ENCODE measurements around the gene SLC39A1.
"Not testable (repeated sequence)": the region's sequence is repeated elsewhere in the genome, so short reads cannot be mapped to it uniquely, and the experiment has no call there.

SLC39A1 gene, protein sequence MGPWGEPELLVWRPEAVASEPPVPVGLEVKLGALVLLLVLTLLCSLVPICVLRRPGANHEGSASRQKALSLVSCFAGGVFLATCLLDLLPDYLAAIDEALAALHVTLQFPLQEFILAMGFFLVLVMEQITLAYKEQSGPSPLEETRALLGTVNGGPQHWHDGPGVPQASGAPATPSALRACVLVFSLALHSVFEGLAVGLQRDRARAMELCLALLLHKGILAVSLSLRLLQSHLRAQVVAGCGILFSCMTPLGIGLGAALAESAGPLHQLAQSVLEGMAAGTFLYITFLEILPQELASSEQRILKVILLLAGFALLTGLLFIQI

DNA sequence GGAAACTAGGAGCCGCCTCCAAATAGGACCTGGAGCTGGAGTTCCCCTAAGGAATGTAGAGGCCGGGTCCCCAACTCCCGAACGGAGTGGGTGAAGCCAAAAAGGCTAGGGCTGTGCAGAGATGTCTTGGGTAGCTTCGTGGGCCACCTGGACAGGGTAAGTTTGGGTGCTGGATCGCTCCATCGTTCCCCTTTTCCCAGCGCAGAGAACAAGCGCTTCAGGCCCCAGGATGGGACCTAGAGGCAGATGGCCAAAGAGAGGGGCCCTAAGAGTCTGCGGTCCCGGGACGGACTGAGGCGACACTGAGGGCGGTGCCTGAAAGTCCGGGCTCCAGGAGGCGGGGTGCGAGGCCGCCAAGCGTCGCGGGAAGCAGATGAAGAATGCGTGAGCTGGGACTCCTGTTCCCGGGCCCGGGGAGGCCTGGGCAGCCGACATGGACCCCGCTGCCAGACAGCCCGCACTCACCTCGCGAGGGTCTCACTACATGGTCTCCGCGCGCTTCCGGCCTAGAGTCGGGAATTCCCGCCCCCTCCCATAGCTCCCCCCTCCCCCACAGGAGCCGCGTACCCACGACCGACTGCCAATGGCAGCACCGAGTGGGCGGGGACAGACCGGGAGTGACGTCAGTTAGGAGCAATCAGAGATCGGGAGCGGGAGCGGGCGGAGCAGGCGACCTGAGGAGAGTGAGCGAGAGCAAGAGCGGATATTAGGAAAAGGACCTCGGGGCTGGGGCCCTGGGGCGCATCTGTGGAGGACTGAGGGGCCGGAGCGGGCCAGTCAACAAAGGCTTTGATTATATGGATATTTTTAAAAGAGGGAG lies at the start of gene SLC39A1:
TSS of gene SLC39A1 (minus strand) at position 508 of the 820 bp plus-strand sequence. CDS start 822 bp downstream, outside the sequence.
- in situ Hi-C loops (cut with HindIII; ENCODE audit: low pct_ligation_motif_present, low pct_unique_long_range_greater_than_20kb, low sequenced_read_pairs): no loop called here
- peak; percentile 99 for DNase-seq

DNA sequence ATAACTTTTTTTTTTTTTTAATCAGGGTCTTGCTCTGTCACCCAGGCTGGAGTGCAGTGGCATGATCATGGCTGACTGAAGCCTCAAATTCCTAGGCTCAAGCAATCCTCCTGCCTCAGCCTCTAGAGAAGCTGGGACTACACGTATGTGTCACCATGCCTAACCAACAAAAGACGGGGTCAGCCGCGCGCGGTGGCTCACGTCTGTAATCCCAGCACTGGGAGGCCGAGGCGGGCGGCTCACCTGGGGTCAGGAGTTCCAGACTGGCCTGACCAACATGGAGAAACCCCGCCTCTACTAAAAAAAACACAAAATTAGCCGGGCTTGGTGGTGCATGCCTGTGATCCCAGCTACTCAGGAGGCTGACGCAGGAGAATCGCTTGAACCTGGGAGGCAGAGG lies 49.2 kb upstream of the SLC39A1 start:
- in situ Hi-C loops (cut with HindIII; ENCODE audit: low pct_ligation_motif_present, low pct_unique_long_range_greater_than_20kb, low sequenced_read_pairs); DNase-seq: not testable (repeated sequence)

DNA sequence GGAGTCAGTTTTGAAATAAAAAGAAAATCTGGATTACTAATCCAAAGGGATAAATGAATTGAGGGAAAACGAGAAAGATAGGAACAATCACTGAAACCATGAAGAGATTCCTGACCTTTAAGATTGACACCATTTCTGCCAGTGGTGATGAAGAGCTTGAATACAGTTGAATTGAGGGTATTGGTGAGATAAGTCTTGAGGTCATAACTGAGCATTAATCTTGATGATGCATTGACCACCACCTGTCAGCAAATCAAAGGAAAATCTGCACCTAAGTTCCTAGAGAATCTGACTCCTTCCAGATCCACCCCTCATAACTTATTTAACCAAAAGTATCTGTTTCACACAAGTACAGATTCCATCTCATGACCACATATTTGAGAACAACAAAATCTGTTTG lies 48.8 kb upstream of the SLC39A1 start:
- in situ Hi-C loops (cut with HindIII; ENCODE audit: low pct_ligation_motif_present, low pct_unique_long_range_greater_than_20kb, low sequenced_read_pairs): no loop called here
- DNase-seq: no peak

DNA sequence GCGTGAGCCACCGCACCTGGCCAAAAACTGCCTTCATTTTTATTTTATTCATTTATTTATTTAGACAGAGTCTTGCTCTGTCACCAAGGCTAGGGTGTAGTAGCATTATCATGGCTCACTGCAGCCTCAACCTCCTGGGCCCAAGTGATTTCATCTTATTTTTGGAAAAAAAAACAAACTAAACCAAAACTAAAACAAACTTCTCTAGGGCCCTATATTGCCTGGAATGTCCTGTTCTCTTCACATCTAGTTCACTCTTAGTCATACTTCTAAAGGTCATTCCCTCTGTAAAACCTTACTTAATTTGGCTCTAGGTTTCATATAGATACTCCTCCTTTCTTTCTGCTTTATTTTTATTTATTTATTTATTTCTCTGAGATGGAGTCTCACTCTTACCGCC lies 42.8 kb upstream of the SLC39A1 start:
- in situ Hi-C loops (cut with HindIII; ENCODE audit: low pct_ligation_motif_present, low pct_unique_long_range_greater_than_20kb, low sequenced_read_pairs): no loop called here
- DNase-seq: no peak

DNA sequence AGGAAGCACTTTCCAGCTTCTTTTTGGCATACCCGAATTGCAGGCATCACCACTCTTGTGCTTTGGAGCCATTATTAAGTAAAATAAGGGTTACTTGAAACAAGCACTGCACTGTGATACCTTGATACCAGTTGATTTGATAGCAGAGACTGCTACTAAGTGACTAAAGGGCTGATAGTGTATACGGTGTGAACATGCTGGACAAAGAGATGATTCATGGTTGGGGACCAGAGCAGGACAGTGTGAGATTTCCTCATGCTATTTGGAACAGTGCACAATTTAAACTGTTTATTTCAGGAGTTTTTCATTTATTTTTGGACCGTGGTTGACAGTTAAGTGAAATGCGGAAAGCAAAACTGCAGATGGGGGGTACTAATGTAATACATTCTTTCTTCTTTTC lies 37.1 kb upstream of the SLC39A1 start:
- in situ Hi-C loops (cut with HindIII; ENCODE audit: low pct_ligation_motif_present, low pct_unique_long_range_greater_than_20kb, low sequenced_read_pairs): no loop called here
- DNase-seq: no peak

DNA sequence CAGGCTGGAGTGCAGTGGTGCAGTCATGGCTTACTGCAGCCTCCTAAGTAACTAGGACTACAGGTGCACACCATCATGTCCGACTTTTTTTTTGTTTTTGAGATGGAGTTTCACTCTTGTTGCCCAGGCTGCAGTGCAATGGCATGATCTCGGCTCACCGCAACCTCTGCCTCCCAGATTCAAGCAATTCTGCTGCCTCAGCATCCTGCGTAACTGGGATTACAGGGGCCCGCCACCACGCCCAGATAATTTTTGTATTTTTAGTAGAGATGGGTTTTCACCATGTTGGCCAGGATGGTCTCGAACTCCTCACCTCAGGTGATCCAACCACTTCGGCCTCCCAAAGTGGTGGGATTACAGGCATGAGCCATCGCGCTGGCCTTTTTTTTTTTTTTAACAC lies 33.5 kb upstream of the SLC39A1 start:
- in situ Hi-C loops (cut with HindIII; ENCODE audit: low pct_ligation_motif_present, low pct_unique_long_range_greater_than_20kb, low sequenced_read_pairs); DNase-seq: not testable (repeated sequence)

DNA sequence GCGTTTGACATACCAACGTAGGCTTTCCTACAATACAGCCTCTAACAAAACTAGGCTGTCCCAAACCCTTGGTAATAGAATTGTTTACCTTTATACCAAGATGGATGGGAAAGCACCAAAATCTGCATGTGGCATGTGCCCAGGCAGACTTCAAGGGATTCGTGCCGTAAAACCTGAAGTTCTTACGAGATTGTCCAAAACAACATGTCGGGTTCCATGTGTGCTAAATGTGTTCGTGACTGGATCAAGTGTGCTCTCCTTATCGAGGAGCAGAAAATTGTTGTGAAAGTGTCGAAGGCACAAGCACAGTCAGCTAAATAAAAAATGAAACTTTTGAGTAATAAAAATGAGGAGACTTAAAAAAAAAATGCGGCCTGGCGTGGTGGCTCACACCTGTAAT lies 32.3 kb upstream of the SLC39A1 start:
- in situ Hi-C loops (cut with HindIII; ENCODE audit: low pct_ligation_motif_present, low pct_unique_long_range_greater_than_20kb, low sequenced_read_pairs): no loop called here
- DNase-seq: no peak

DNA sequence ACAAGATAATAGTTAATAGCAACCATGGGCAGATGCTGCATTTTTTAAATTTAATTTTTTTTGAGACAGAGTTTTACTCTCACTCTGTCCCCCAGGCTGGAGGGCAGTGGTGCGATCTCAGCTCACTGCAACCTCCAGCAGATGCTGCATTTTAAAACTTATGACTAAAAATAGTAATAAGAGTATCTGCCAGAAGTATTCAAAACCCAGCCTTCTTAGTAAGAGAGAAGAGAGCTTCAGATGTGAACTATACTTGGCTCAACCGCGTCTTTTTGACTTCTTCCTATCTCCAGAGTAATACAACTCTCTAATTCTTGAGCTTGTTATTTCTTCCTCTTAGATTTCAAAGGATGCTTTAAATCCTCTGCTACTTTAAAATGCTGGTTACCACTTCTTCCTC lies 31.9 kb upstream of the SLC39A1 start:
- DNase-seq: no peak
- in situ Hi-C loops (cut with HindIII; ENCODE audit: low pct_ligation_motif_present, low pct_unique_long_range_greater_than_20kb, low sequenced_read_pairs): no loop called here

DNA sequence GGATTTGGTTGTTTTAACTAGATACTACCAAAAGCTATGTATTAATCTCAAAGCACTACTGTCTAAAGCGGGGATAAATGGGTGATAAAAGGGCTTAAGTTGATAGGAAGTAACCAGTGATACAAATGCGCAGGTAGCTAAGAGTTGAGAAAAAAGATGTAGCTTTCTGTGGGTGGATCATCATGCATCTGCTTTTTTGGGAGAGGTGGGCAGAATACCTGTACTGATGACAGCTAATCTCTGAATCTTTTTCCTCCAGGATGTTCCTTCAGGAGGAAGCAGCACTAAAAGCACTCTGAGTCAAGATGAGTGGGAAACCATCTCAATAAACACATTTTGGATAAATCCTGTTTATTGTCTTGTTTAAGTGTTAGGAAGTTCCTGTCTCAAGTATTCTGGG lies 28.5 kb upstream of the SLC39A1 start:
- in situ Hi-C loops (cut with HindIII; ENCODE audit: low pct_ligation_motif_present, low pct_unique_long_range_greater_than_20kb, low sequenced_read_pairs): no loop called here
- DNase-seq: no peak

DNA sequence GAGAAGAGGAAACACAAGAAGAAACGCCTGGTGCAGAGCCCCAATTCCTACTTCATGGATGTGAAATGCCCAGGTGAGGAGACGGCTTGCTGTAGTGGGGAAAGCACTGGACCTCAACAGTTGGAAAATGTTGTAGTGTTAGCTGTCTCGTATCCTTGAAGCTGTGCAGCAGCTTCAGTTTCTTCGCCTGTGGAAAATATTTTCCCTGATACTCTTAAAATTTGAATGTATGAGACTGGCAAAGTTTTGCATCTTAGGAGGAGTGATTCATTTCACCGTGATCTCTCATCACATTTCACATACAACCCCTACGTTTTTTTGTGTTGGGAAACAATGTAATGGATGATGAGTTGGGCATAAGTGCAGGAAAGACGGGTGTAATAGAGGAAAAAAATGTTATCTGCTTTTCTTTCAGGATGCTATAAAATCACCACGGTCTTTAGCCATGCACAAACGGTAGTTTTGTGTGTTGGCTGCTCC lies 27.9 kb upstream of the SLC39A1 start:
- in situ Hi-C loops (cut with HindIII; ENCODE audit: low pct_ligation_motif_present, low pct_unique_long_range_greater_than_20kb, low sequenced_read_pairs): no loop called here
- DNase-seq: no peak

DNA sequence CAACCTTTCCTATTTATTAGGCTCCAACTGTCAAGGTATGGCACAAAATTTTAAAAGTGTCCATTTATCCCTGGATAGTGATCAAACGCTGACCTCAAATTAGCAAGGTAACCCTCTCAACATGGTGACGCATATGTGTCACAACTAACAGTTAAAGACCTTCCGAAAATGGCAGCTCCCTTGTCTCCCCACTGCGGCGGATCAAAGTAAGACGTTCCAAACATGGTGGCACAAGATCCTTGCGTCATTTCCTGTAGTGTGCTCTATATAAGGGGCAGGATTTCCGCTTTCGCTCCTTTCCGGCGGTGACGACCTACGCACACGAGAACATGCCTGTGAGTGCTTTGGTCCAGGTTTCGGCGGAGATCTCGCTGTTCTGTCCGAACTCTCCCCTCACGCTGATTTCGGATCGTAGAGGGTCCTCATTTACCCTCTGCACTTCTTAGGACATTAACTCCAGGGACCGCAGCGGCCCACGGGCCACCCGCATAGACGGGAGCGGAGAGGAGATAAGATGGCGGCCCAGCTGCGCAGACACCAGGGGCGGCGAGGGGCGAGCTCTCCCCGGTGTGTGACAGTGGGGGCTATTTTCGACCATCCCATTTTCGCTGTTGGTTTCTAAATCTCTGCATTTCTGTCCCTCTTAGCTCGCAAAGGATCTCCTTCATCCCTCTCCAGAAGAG lies 27.3 kb upstream of the SLC39A1 start, which contains the start of gene RPS27:
TSS of gene RPS27 (plus strand) at position 295 of the 683 bp plus-strand sequence. CDS start at position 330, 35 bp downstream.
- peak; percentile 99 for DNase-seq
- in situ Hi-C loops (cut with HindIII; ENCODE audit: low pct_ligation_motif_present, low pct_unique_long_range_greater_than_20kb, low sequenced_read_pairs): no loop called here

DNA sequence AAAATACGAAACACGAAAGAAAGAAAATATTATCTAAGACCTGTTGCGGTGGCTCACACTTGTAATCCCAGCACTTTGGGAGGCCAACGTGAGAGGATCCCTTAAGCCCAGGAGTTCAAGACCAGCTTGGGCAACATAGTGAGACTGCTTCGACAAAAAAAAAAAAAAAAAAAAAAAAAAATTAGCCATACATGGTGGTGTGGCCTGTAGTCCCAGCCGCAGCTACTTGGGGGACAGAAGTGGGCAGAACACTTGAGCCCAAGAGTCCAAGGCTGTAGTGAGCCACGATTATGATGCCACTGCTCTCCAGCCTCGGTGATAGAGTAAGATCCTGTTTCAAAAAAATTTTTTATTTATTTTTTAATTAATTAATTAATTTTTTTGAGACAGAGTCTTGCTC lies 24.3 kb upstream of the SLC39A1 start:
- no peak for DNase-seq
- in situ Hi-C loops (cut with HindIII; ENCODE audit: low pct_ligation_motif_present, low pct_unique_long_range_greater_than_20kb, low sequenced_read_pairs): no loop called here

DNA sequence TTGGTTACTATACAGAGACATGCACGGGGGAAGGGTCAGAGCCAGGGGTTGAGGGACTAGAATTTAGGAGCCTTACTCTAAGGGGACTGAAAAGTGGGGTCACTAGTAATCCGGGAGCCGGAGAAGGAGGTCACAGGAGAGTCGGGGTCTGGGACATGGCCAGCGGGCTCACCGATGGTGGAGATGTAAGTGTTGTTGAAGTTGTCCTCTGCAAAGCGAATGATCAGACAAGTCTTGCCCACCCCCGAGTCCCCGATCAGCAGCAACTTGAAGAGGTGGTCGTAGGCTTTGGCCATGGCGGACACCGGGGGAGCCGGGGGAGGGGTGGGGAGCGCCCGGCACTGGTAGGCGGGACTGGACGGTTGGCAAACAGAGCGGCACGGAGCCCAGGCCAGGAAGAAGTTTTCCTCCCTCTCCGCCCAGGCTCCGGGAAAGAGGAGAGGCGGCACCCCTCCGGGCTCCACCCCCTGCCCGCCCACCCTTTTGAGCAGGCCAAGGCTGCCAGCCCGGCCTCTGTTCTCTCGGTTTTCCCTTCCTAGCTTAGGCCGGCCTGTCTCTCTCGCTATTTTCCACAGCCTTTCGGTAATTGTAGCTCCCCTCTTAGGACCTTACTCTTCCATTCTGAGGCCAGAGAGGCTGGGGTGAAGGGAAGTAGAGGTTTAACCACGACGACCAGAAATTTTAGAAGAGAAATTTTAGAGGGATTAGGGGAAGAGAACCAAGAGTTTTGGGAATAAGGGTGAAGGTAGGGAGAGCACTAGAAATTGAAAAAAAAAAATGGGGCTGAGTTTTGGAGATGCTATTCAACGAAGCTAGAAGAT lies 22.8 kb upstream of the SLC39A1 start, which contains the start of gene RAB13:
TSS of gene RAB13 (minus strand) at position 399 of the 821 bp plus-strand sequence. CDS start at position 296, 103 bp downstream.
- in situ Hi-C loops (cut with HindIII; ENCODE audit: low pct_ligation_motif_present, low pct_unique_long_range_greater_than_20kb, low sequenced_read_pairs): no loop called here
- peak; percentile 94 for DNase-seq

DNA sequence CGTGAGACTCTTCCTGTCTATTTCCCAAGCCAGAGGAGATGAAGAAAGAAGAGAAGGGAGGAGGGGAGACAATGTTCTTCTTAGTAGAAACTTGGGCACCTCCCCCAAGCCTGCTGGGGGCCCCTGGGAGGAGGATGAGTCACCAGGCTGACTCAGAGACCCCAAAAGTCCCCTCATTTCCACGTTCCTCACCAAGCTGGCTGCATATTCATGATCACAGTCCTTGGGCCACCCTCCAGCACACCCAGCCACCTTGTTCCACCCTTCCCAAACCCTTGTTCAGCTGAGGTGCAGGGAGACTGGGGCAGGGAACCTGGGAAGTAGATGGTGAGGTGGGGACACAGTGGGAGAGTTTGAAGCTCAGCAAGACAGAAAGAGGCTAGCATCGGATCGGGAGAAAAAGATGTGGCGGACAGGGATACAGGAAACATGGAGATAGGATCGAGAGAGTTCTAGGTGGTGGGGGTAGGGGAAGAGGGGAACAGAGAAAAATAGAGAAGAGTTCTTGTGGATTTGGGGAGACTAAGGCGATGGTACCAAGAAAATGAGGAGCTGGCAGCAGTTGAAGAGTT lies 22.1 kb upstream of the SLC39A1 start:
- in situ Hi-C loops (cut with HindIII; ENCODE audit: low pct_ligation_motif_present, low pct_unique_long_range_greater_than_20kb, low sequenced_read_pairs): no loop called here
- no peak for DNase-seq

DNA sequence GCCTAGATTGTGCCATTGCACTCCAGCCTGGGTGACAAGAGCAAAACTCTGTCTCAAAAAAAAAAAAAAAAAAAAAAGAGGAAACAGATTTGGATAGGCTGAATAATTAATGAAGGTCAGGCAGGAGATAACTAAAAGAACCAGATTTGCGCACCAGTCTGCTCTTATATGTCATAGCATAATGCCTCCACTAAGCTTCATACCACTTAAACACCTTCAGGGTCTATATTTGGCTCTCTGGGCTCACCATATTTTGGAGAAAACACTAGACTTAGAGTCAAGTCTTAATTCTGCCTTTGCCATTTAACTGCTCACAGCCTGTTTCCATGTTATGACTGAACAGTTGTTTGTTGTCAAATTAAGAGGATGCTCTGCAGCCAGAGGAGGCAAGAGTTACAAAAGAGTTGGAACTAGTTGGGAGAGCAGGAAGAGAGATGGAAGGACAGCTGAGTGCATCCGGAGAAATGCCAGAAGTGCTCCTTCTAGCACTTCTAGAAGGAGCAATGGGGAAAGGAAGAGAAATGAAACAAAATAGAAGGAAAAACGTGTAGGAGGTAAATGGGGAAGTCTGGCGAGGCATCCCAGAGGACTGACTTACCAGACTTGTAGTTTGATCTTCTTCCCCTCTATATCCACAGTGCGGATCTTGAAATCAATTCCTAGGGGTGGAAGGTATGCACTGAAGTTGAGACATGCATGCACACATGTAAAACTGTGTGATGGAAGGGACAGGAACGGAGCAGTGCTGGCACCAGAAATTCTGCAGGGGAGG lies 21.0 kb upstream of the SLC39A1 start:
- no peak for DNase-seq
- in situ Hi-C loops (cut with HindIII; ENCODE audit: low pct_ligation_motif_present, low pct_unique_long_range_greater_than_20kb, low sequenced_read_pairs): no loop called here

DNA sequence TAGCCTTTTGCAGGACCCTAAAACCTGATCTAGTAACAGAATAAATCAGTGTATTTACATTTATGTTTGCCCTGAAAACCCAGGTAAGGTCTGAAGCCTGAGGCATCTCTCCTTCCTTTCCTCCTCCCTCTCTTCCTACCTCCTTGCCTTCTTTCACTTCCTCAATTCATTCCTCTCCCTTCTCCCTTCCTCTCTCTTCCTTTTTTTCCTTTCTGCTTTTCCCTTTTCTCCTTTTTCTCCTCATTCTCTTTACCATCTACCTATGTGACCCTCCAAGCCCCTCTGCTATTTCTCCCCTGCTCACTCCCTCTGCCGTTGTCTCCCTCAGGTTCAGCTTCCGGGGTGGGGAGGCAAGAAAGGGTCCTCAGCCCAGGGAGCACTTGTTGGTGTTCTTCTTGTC lies 18.4 kb upstream of the SLC39A1 start:
- DNase-seq; in situ Hi-C loops (cut with HindIII; ENCODE audit: low pct_ligation_motif_present, low pct_unique_long_range_greater_than_20kb, low sequenced_read_pairs): not testable (repeated sequence)

DNA sequence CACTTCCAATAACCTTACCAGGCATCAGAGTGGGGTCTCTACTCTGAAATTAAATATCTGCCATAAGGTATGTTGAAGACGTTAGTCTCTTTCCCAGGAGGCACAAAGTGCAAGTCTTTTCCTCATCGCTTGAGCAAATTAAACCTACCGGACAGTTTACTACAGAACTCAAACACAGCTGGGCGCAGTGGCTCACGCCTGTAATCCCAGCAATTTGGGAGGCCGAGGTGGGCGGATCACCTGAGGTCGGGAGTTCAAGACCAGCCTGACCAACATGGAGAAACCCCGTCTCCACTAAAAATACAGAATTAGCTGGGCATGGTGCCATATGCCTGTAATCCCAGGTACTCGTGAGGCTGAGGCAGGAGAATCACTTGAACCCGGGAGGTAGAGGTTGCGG lies 15.8 kb upstream of the SLC39A1 start:
- DNase-seq; in situ Hi-C loops (cut with HindIII; ENCODE audit: low pct_ligation_motif_present, low pct_unique_long_range_greater_than_20kb, low sequenced_read_pairs): not testable (repeated sequence)
